Natural killer cell treated with Interleukin-12 subunit alpha and Interleukin-12 subunit beta and Interleukin-15 and Interleukin-18, amount 100 ng/mL, for 72 hours (primary cell): ENCODE results near the gene FOXN3. TPM values are rescaled to one million over a fixed set of nuclear protein-coding genes. Genes with fewer than 3 reads are reported as not detected.

Experiments
- ATAC-seq, 2 donors: fragments of 150-1000 bp; cut with Tn5 transposase in 1 of 2; sonication (Bioruptor Pico), chemical (Tn5 transposase) in 1 of 2; 2 replicates each; pipeline ENCODE4 v1.10.0; 2021
- DNase-seq: peaks from one replicate; pipeline ENCODE4 v3.0.0; 2022; ENCODE audit warnings: low spot score
- H3K27ac Mint-ChIP-seq, 2 donors: 1 replicate in 1 of 2; 2 replicates in 1 of 2; pipeline ENCODE4 v1.8.0; 2022; ENCODE audit warnings: mixed read lengths in 2 of 2, mild to moderate bottlenecking in 1 of 2, moderate library complexity in 1 of 2
- H3K27me3 Mint-ChIP-seq, 2 donors: 1 replicate in 1 of 2; 2 replicates in 1 of 2; pipeline ENCODE4 v1.8.0; 2022; ENCODE audit warnings: mixed read lengths in 2 of 2
- H3K36me3 Mint-ChIP-seq: one replicate; pipeline ENCODE4 v1.8.0; 2022; ENCODE audit warnings: mixed read lengths
- H3K4me1 Mint-ChIP-seq, 2 donors: 1 replicate in 1 of 2; 2 replicates in 1 of 2; pipeline ENCODE4 v1.8.0; 2022; ENCODE audit warnings: low read depth in 2 of 2, mixed read lengths in 2 of 2, mild to moderate bottlenecking in 1 of 2
- H3K4me3 Mint-ChIP-seq: one replicate; pipeline ENCODE4 v1.8.0; 2022; ENCODE audit warnings: mixed read lengths
- H3K9me3 Mint-ChIP-seq: 2 replicates; pipeline ENCODE4 v1.8.0; 2022; ENCODE audit warnings: mixed read lengths
- total RNA-seq, 2 donors: library from RNA; stranded (reverse); gene quantifications; one replicate each; pipeline ENCODE4 v1.2.3, GENCODE V29; 2022

FOXN3 gene
- total RNA-seq, 2 donors from 2014 or later, result 127 to 133 TPM

DNA sequence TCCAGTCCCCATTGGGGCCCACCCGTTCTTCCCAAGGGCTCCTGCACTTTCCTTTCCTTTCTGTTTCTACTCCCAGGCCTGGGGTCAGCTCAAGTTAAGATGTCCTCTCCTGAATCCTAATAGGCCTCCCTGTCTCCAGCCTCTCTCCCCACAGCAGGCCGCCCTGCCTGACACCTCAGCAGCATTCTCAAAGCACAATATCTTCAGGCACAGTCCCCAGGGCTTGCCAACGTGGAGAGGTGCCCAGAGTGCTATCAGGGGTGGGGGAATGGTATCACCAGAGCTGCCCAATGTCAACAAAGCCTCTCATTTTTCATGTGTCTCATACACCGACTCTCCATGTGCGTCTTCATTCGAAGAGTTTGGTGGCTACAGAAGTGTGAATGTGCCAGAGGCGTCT lies 123.0 kb downstream of the FOXN3 start:
- no peaks in the 10 kb centered on the region for H3K36me3 Mint-ChIP-seq
- DNase-seq (no peak), ATAC-seq (peak in 1 of 2 donors; percentile 46)
- peaks cover 52 to 64% of the 10 kb centered on the region in 2 donors for H3K4me1 Mint-ChIP-seq
- H3K4me3 Mint-ChIP-seq, result no peak overlapping the region
- no peaks in the 10 kb centered on the region for H3K27me3 Mint-ChIP-seq
- H3K9me3 Mint-ChIP-seq, result no peaks in the 10 kb centered on the region
- peak overlapping the region; percentile 47 to 84 for H3K27ac Mint-ChIP-seq

DNA sequence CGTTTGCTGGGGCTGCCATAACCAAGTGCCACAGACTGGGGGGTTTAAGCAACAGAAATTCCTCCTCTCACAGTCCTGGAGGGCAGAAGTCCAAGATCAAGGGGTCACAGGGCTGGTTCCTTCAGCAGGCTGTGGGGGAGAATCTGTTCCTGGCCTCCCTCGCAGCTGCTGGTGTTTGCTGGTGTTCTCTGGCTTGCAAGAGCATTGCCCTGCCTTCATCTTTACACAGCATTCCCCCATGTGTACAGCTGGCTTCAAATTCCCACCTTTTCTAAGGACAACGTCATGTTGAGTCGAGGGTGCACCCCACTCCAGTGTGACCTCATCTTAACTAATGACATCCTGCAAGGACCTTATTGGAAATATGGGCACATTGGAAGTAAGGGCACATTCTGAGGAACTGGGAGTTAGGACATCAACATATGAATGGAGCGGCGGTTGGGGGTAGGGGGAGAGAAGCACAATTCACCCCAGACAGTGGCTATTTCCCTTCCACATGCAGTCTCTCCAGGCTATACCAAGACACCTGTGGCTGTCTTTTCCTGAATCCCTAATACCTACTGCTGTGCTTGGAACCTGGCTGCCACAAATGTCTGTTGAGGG lies 123.6 kb downstream of the FOXN3 start:
- peaks cover 46 to 59% of the 10 kb centered on the region in 2 donors for H3K4me1 Mint-ChIP-seq
- DNase-seq, result no peak
- H3K27ac Mint-ChIP-seq, result peak overlapping the region; percentile 53 to 84
- no peak for ATAC-seq
- no peaks in the 10 kb centered on the region for H3K9me3 Mint-ChIP-seq
- no peaks in the 10 kb centered on the region for H3K27me3 Mint-ChIP-seq
- peak overlapping the region; percentile 51 for H3K4me3 Mint-ChIP-seq
- no peaks in the 10 kb centered on the region for H3K36me3 Mint-ChIP-seq

DNA sequence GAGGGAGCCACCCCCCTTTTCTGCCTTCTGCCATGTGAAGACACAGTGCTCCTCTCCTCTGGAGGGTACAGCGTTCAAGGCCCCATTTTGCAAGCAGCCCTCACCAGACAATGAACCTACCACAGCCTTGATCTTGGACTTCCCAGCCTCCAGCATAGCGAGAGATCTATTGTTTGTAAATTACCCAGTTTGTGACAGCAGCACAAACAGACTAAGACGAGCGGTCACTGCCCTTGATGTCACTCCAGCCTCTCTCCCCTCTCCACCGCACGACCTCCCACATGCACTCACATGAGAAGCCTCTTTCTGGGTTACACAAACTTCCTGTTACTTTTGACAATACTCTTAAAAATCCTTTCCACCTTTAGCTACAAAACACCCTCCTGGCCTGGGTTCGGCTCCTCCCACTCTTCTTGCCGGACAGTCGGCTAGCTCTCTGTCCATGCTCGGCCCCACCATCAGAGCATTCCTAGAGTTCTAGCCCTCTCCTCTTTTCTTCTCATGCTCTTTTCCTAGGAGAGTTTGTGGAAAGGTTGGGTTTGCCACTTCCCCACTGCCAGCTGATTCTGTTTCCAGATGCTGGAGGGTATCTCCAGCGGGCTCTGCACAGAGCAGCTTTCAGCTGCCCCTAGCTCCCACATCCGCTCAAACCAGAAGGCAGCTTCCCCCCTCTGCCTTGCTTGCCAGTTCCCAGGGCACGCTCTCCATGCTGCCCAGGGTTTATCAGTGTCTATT lies 124.3 kb downstream of the FOXN3 start:
- no peaks in the 10 kb centered on the region for H3K36me3 Mint-ChIP-seq
- H3K9me3 Mint-ChIP-seq, result no peaks in the 10 kb centered on the region
- no peaks in the 10 kb centered on the region for H3K27me3 Mint-ChIP-seq
- peaks cover 42 to 54% of the 10 kb centered on the region in 2 donors for H3K4me1 Mint-ChIP-seq
- H3K4me3 Mint-ChIP-seq, result peak overlapping the region; percentile 51
- DNase-seq, result peak; percentile 64
- H3K27ac Mint-ChIP-seq, result peak overlapping the region; percentile 53 to 84
- ATAC-seq, result peak; percentile 29 to 70

DNA sequence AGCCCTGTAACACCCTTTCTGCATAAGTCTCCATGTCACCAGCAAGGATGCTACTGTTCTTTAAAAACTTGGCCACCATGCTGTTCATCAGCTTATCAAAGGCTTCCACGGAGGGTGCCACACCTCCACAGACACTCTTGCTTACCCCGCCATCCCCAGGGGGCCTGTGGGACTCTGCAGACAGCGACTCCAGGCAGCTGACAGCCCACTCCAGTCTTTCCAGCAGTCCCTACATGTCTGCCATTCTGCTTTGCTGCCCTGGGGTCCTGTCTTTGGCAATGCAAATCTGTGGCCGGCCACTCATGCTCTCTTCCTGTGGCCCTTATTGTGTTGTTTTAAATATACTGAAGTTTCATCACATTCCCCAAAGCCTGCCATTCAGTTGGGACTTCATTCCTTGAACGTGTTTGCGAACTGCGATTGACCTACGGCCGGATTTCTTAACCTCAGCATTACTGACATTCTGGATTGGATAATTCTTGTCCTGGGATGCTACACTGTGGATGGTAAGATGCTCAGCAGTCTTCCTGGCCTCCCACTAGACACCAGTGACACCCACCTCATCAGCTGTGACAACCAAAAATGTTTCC lies 125.6 kb downstream of the FOXN3 start:
- H3K9me3 Mint-ChIP-seq, result no peaks in the 10 kb centered on the region
- H3K27me3 Mint-ChIP-seq, result no peaks in the 10 kb centered on the region
- peaks cover 50 to 59% of the 10 kb centered on the region in 2 donors for H3K4me1 Mint-ChIP-seq
- H3K36me3 Mint-ChIP-seq, result no peaks in the 10 kb centered on the region
- H3K4me3 Mint-ChIP-seq, result no peak overlapping the region
- peak overlapping the region; percentile 53 to 84 for H3K27ac Mint-ChIP-seq
- DNase-seq (no peak), ATAC-seq (no peak)

DNA sequence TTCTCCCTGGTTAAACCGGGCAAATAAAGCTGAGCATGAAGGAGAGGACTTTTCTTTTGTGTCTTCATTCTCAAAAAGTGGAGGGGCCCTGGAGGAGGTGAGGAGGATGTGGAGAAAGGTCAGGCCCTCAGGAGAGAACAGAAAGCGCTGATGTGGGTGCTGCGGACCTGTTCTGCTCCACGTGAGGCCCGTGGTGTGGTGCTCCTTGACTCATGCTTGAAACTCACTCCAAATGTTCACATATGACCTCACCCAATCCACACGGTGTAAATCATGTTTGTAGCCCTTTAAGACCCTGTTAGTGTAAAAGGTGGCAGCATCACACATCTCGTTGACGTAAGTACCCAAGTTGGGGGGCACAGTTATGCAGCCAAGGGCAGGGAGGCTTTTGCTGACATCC lies 126.2 kb downstream of the FOXN3 start:
- DNase-seq (no peak), ATAC-seq (no peak)
- no peaks in the 10 kb centered on the region for H3K9me3 Mint-ChIP-seq
- H3K36me3 Mint-ChIP-seq, result no peaks in the 10 kb centered on the region
- peak overlapping the region in 1 of 2 donors; percentile 11 for H3K27ac Mint-ChIP-seq
- H3K27me3 Mint-ChIP-seq, result no peaks in the 10 kb centered on the region
- peaks cover 50 to 62% of the 10 kb centered on the region in 2 donors for H3K4me1 Mint-ChIP-seq
- no peak overlapping the region for H3K4me3 Mint-ChIP-seq

DNA sequence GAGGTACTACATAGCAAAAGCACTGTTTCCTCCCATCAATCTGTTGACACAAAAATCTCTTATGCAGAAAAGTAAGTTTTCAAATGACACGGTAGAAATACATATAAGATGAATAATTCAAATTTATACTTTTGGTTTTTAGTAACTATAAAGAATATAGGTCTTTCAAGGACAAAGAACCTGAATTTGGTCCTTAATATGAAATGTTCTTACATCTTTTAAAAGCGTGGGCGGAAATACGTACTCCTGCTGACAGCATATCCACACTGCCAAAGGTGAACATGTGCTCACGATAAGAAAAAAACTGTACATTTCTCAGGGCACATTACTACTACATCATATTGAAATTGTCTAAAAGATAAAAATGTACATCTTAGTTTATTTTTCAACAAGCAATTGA lies 127.6 kb downstream of the FOXN3 start:
- H3K27me3 Mint-ChIP-seq, result no peaks in the 10 kb centered on the region
- H3K36me3 Mint-ChIP-seq, result no peaks in the 10 kb centered on the region

DNA sequence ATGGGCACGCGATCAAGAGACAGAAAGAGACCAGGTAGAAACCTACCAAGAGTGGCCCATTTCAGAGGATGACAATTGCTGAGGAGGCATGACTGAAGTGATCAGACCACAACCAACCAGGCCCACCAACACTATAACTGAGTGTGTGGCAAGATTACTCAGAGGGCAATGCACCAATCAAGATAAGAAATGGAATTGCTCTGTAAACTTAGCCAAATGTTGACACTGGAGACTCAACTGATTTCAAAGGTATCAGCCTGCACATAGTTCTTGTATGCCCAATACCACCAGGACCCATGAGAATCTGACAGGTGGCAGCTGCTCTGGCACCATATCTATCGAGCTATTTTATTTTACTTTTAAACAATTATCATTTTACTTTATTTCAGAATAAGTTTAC lies 128.9 kb downstream of the FOXN3 start:
- H3K4me1 Mint-ChIP-seq, result peaks cover 49 to 56% of the 10 kb centered on the region in 2 donors
- no peak overlapping the region for H3K4me3 Mint-ChIP-seq
- DNase-seq (no peak), ATAC-seq (peak in 1 of 2 donors; percentile 68)
- no peak overlapping the region for H3K27ac Mint-ChIP-seq
- H3K36me3 Mint-ChIP-seq, result no peaks in the 10 kb centered on the region
- no peaks in the 10 kb centered on the region for H3K27me3 Mint-ChIP-seq
- H3K9me3 Mint-ChIP-seq, result no peaks in the 10 kb centered on the region

More for the DNA sequence above, 127.6 kb downstream of the FOXN3 start:
- Mint-ChIP-seq H3K9me3 (no peaks in the 10 kb centered on the region), H3K27ac (peak overlapping the region in 1 of 2 donors; percentile 11), H3K4me1 (peaks cover 53 to 62% of the 10 kb centered on the region in 2 donors), H3K4me3 (no peak overlapping the region)
- DNase-seq (no peak), ATAC-seq (no peak)

DNA sequence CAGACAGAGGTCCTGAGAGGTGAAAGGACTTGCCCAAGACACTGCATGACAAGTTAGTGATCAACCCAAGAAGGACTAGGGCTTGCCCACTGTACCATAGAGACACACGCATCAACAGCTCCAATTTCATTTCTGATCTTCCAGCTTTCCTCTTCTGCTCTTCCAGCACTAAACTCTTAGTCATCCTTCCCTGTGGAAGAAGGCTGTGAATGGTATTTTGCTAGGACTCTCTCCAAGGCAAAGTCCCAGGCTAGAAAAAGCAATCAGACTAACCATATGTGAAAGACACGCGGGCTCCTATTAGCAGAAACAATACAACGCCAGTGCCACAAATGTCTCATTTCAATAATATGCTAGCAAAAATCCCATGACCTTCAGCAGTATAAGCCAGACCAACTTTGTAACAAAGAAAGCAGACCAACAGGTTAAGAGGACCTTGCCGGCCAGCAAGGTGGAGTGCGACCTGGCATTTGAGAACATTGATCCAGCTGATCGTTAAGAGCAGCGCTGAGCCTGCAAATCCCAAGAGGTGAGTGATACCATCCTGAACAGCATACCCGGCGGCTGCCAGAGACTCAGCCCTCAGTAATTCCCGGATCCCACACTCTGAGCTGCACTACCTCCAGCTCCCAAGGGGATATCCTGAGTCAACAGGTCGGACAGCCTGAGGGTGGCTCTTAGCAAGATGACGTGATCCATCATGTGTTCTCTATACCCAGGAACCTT lies 132.5 kb downstream of the FOXN3 start:
- H3K27me3 Mint-ChIP-seq, result no peaks in the 10 kb centered on the region
- peaks cover 15% of the 10 kb centered on the region for H3K36me3 Mint-ChIP-seq
- no peaks in the 10 kb centered on the region for H3K9me3 Mint-ChIP-seq
- peak overlapping the region in 1 of 2 donors; percentile 54 for H3K27ac Mint-ChIP-seq
- DNase-seq, result no peak
- peaks cover 50 to 53% of the 10 kb centered on the region in 2 donors for H3K4me1 Mint-ChIP-seq
- ATAC-seq, result no peak
- H3K4me3 Mint-ChIP-seq, result peak overlapping the region; percentile 40

DNA sequence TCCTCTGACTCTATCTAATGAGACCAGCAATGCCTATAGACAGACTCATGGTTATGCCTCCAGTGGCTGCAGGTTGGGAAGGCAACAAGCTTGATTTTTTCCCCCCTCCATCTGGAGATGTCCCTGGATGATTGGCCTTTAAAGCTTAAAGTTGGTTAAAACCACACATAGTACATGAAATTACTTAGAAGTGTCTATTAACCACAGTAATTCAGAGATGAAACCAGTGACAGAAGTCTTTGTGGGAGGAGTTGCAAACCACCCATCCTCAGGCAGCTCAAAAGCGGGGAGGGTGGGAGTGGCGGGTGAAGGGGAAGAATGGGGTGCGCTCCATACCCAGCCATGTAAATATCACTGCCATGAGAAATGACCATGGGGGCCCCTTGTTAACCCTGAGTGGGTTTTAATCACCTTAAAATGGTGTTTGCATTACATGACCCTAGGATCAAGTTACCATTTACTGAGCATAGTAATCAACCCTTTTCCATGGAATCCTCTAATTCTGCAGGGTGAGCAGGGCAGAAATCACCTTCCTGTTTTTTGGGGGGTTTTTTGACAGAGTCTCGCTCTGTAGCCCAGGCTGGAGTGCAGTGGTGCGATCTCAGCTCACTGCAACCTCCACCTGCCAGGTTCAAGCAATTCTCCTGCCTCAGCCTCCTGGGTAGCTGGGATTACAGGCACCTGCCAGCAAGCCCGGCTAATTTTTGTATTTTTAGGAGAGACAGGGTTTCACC lies 133.5 kb downstream of the FOXN3 start:
- Mint-ChIP-seq H3K27ac (peak overlapping the region; percentile 61 to 87), H3K9me3 (no peaks in the 10 kb centered on the region), H3K4me3 (peak overlapping the region; percentile 71), H3K4me1 (peaks cover 59 to 61% of the 10 kb centered on the region in 2 donors), H3K27me3 (no peaks in the 10 kb centered on the region), H3K36me3 (peaks cover 16% of the 10 kb centered on the region)
- DNase-seq, result no peak
- peak; percentile 82 to 88 for ATAC-seq

DNA sequence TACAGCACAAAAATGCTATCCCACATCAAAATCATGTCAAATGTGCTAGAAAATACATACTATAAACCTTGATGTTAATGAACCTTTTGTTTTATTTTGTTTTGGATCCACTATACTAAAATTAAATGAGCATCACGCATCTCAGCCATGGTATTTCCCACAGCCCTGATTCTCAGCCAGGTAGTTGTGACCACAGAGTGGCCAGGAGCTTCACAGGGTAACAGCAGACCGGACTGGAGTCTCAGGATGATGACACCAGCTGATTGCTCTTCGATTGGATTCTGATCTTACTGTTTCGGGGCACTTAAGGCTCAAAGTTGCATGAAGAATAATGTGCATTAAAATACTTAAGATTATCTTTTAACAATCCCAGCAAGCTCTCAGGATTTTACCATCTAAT lies 134.8 kb downstream of the FOXN3 start:
- H3K27ac Mint-ChIP-seq, result peak overlapping the region; percentile 61 to 87
- peaks cover 28% of the 10 kb centered on the region for H3K36me3 Mint-ChIP-seq
- H3K4me1 Mint-ChIP-seq, result peaks cover 66 to 70% of the 10 kb centered on the region in 2 donors
- DNase-seq (no peak), ATAC-seq (no peak)
- no peaks in the 10 kb centered on the region for H3K27me3 Mint-ChIP-seq
- H3K4me3 Mint-ChIP-seq, result peak overlapping the region; percentile 71
- peaks cover 6% of the 10 kb centered on the region for H3K9me3 Mint-ChIP-seq

DNA sequence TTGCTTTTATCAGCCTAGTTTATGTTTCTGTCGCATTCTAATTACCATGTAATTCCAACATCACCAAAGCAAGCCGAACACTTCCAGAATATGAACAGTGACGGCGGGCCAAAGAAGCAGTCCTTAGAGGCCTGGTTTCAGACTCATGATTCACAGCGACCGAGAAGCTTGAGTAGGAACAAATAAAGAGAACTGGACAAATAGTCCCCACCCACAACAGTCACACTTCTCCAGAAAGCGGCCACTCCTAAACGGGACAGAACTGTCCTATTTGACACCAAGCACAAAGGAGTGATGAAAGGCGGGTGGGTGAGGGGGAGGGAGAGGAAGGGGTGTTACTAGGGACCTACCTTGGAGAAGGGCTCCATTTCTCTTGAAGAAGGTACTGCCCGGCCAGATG lies 136.4 kb downstream of the FOXN3 start:
- H3K4me1 Mint-ChIP-seq, result peaks cover 75 to 76% of the 10 kb centered on the region in 2 donors
- H3K36me3 Mint-ChIP-seq, result peaks cover 28% of the 10 kb centered on the region
- no peaks in the 10 kb centered on the region for H3K27me3 Mint-ChIP-seq
- no peak overlapping the region for H3K4me3 Mint-ChIP-seq
- ATAC-seq (no peak), DNase-seq (no peak)
- peaks cover 6% of the 10 kb centered on the region for H3K9me3 Mint-ChIP-seq
- no peak overlapping the region for H3K27ac Mint-ChIP-seq

DNA sequence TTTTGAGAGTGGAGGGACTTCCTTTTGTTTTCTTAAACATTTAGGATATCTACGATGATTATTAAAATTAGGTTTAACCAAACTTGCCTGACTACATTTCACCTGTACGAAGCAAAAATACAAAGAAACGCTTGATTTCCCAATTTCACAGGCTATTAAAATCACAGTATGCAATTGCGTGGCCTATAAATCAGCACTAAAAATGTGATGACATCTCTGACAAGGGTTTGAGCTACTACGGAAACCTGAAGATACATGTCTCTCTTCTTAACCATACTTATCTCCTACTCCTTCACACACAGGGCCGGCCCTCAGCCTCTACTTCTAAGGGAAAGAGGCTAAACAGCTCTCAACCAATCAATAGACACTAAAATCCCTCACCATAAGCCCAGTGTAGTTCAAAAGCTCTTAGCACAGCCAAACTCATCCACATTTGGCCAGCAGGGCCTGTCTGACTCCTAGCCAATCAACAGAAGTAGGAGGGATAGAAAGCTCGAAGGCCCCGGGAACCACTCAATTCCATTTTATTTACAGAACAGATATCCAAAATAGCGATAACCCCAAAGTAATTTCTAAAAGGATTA lies 137.3 kb downstream of the FOXN3 start:
- Mint-ChIP-seq H3K4me3 (no peak overlapping the region), H3K4me1 (peaks cover 78 to 79% of the 10 kb centered on the region in 2 donors), H3K27ac (peak overlapping the region; percentile 99 to 100), H3K9me3 (peaks cover 6% of the 10 kb centered on the region), H3K36me3 (peaks cover 32% of the 10 kb centered on the region), H3K27me3 (no peaks in the 10 kb centered on the region)
- ATAC-seq (no peak), DNase-seq (no peak)

DNA sequence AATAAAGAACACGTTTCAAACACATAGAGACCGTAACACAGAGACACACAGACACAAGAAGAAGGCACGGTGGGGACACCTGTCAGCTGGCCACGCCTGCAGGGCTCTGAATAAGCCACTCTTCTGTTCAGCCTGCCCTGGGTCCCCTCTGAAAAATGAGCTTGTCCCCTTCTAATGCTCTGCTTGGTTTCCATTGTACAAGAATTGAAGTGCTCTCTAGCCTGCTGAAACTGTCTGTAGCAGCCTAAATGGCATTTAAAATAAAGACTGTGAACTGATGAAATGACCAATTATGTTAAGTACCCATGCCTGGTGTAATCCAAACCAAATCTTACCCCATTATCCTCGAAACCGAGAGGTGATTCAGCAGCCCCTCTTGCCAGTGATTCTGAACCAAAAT lies 139.8 kb downstream of the FOXN3 start:
- Mint-ChIP-seq H3K27me3 (no peaks in the 10 kb centered on the region), H3K27ac (peak overlapping the region; percentile 99 to 100), H3K36me3 (peaks cover 32% of the 10 kb centered on the region), H3K4me1 (peaks cover 79 to 80% of the 10 kb centered on the region in 2 donors), H3K4me3 (peak overlapping the region; percentile 70), H3K9me3 (peaks cover 6% of the 10 kb centered on the region)
- ATAC-seq (no peak), DNase-seq (no peak)
